SU-DHL-6 (cell line): Measurements from ENCODE around the gene GGT5.

Source experiments
- H2AFZ ChIP-seq: fragments of 200-600 bp; sonication (generic); 2 replicates; pipeline ENCODE4 v1.6.1; 2014; ENCODE audit warnings: low read depth, mild to moderate bottlenecking, moderate library complexity, mixed read lengths, antibody characterized with exemption, low read length; ENCODE audit not compliant: severe bottlenecking
- H3F3A ChIP-seq: fragments of 200-600 bp; shearing (Covaris generic); 2 replicates; pipeline ENCODE4 v1.6.0; 2016; ENCODE audit warnings: antibody characterized with exemption, mild to moderate bottlenecking; ENCODE audit not compliant: insufficient read depth
- H3K27ac ChIP-seq: fragments of 200-600 bp; sonication (generic); 2 replicates; pipeline ENCODE4 v1.5.1; 2016; ENCODE audit warnings: low read depth, mild to moderate bottlenecking, low read length, moderate library complexity, mixed read lengths
- H3K27me3 ChIP-seq: fragments of 200-600 bp; sonication (generic), shearing (Covaris generic); 2 replicates; pipeline ENCODE4 v1.6.0; 2014; ENCODE audit warnings: mild to moderate bottlenecking, low read length
- H3K36me3 ChIP-seq: fragments of 200-600 bp; sonication (generic); 2 replicates; pipeline ENCODE4 v1.6.1; 2014; ENCODE audit warnings: mild to moderate bottlenecking, low read length, mixed read lengths
- H3K4me2 ChIP-seq: fragments of 300-600, 200-600 bp; shearing (Covaris generic), sonication (generic); 2 replicates; pipeline ENCODE4 v1.6.0; 2014; ENCODE audit warnings: low read length, low read depth, mild to moderate bottlenecking; ENCODE audit not compliant: poor library complexity, severe bottlenecking
- H3K4me3 ChIP-seq: fragments of 200-600 bp; sonication (generic); 2 replicates; pipeline ENCODE4 v1.5.1; 2014; ENCODE audit warnings: antibody characterized with exemption, low read length, mild to moderate bottlenecking, mixed read lengths; ENCODE audit not compliant: insufficient read depth, poor library complexity, severe bottlenecking
- H3K79me2 ChIP-seq: fragments of 200-600 bp; sonication (generic); 2 replicates; pipeline ENCODE4 v1.6.1; 2014; ENCODE audit warnings: mild to moderate bottlenecking, low read length, moderate library complexity; ENCODE audit not compliant: insufficient read depth
- H3K9ac ChIP-seq: fragments of 200-600 bp; sonication (generic); 2 replicates; pipeline ENCODE4 v1.7.0; 2014; ENCODE audit warnings: mild to moderate bottlenecking, low read length
- H3K9me2 ChIP-seq: fragments of 200-600 bp; sonication (generic); replicated peaks from 2 replicates; pipeline ENCODE4 v1.6.1; 2014; ENCODE audit warnings: low read length; ENCODE audit not compliant: insufficient read depth
- H3K9me3 ChIP-seq: fragments of 200-600 bp; sonication (generic); 2 replicates; pipeline ENCODE4 v1.6.1; 2014; ENCODE audit warnings: low read length, mixed read lengths; ENCODE audit not compliant: insufficient read depth
- H4K20me1 ChIP-seq: fragments of 200-600 bp; sonication (generic); 2 replicates; pipeline ENCODE4 v1.6.1; 2014; ENCODE audit warnings: low read depth, mild to moderate bottlenecking, antibody characterized with exemption, low read length, moderate library complexity, mixed read lengths
- EZH2phosphoT487 ChIP-seq: fragments of 200-600 bp; sonication (generic), shearing (Covaris generic); conservative IDR thresholded peaks from 2 replicates; pipeline ENCODE4 v1.6.1; 2018; ENCODE audit warnings: mild to moderate bottlenecking, antibody characterized with exemption, low read length, moderate library complexity, mixed read lengths
- TF ChIP-seq, protein P1 (sequence below): fragments of 200-600 bp; sonication (generic); IDR thresholded peaks from one replicate; pipeline ENCODE4 v1.5.1; 2017; ENCODE audit warnings: antibody characterized with exemption, mild to moderate bottlenecking, low read length, moderate library complexity; ENCODE audit not compliant: insufficient read depth, poor library complexity, severe bottlenecking

GGT5 gene

DNA sequence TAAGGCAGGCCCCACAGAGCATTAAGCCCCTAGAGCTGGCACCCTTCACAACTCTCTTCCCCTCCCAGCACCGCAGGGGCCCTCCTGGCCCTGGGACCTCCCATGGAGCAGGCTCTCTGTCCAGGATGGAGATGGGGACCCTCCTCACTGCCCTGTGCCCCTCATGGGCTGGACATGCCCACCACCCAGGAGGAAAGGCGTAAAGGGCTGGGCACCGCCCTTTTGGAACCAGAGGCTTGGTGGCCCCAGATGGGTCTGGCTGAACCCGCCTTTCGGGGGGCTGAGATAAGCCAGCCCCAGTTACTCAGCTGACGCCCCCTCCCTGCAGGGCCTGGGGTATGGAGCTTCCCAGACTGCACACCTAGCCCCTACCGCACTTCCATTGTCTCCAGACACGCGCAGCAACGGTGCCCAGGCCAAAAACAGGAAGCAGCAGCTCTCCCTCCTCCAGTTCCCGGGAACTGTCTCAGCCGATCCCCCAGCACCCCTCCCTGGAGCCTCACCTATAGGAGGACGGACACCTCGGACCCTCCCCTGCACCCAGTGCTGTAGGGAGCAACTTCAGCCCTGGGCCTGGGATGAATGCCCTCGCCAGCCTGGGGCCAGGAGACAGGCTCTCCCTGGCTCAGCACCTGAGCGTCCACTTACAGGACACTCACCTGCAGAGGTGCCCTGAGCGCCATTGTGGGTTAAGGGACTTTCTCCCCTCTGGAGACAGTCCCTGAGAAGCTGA lies 65.2 kb downstream of the GGT5 start:
- no peaks in the 10 kb centered on the region for H3K9me2 ChIP-seq
- no peaks in the 10 kb centered on the region for H3F3A ChIP-seq
- TF ChIP-seq EZH2phosphoT487 = no peak
- TF ChIP-seq, protein P1, sequence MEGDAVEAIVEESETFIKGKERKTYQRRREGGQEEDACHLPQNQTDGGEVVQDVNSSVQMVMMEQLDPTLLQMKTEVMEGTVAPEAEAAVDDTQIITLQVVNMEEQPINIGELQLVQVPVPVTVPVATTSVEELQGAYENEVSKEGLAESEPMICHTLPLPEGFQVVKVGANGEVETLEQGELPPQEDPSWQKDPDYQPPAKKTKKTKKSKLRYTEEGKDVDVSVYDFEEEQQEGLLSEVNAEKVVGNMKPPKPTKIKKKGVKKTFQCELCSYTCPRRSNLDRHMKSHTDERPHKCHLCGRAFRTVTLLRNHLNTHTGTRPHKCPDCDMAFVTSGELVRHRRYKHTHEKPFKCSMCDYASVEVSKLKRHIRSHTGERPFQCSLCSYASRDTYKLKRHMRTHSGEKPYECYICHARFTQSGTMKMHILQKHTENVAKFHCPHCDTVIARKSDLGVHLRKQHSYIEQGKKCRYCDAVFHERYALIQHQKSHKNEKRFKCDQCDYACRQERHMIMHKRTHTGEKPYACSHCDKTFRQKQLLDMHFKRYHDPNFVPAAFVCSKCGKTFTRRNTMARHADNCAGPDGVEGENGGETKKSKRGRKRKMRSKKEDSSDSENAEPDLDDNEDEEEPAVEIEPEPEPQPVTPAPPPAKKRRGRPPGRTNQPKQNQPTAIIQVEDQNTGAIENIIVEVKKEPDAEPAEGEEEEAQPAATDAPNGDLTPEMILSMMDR = no peak
- H3K27ac ChIP-seq = no peak overlapping the region
- H2AFZ ChIP-seq = no peak overlapping the region
- no peaks in the 10 kb centered on the region for H3K79me2 ChIP-seq
- no peaks in the 10 kb centered on the region for H3K36me3 ChIP-seq
- H3K27me3 ChIP-seq = no peaks in the 10 kb centered on the region
- H3K9me3 ChIP-seq = no peaks in the 10 kb centered on the region
- H3K4me3 ChIP-seq = no peak overlapping the region
- no peak overlapping the region for H3K4me2 ChIP-seq
- H3K9ac ChIP-seq = no peak overlapping the region
- no peaks in the 10 kb centered on the region for H4K20me1 ChIP-seq

DNA sequence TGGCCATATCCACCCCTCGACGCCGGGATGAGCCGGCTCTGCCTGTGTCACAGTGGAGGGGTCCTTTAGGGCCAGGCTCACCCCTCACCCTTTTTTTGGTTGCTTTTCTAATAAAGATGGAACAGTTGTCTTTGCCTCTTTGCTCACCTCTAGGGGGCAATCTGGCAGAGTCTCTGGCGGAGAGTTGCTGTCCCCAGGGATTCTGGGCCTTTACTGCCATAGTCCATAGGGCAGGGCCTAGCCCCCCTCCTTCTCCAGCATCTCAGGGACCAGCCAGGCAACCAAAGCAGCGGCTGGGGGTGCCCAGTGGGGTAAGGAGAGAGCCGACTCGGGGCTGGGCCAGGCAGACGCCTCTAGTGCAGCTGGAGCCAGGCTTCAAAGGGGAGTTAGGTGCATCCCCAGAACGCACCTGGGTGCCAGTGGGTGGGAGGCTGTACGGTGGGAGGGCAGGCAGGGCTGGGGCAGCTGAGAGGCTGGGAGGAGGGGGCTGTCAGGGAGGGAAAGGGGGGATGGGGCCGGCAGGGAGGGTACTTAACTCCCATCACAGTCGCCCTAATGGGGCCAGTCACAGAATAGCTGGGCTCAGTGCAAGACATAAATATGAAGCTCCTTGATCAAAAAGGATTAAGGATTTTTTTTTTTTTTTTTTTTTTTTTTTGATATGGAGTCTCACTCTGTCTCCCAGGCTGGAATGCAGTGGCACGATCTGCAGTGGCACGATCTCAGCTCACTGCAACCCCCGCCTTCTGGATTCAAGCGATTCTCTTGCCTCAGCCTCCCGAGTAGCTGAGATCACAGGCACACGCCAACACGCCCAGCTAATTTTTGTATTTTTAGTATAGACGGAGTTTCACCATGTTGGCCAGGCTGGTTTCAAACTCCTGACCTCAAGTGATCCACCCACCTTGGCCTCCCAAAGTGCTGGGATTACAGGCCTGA lies 66.1 kb downstream of the GGT5 start:
- Histone ChIP-seq H3K27me3 (no peaks in the 10 kb centered on the region), H3K9me3 (no peaks in the 10 kb centered on the region), H2AFZ (no peak overlapping the region), H3K27ac (no peak overlapping the region), H3K4me2 (no peak overlapping the region), H4K20me1 (no peaks in the 10 kb centered on the region), H3K9me2 (no peaks in the 10 kb centered on the region), H3K9ac (no peak overlapping the region), H3F3A (no peaks in the 10 kb centered on the region), H3K36me3 (no peaks in the 10 kb centered on the region), H3K79me2 (no peaks in the 10 kb centered on the region), H3K4me3 (no peak overlapping the region)
- TF ChIP-seq, protein P1 = peak; percentile 56
- TF ChIP-seq EZH2phosphoT487 = no peak

DNA sequence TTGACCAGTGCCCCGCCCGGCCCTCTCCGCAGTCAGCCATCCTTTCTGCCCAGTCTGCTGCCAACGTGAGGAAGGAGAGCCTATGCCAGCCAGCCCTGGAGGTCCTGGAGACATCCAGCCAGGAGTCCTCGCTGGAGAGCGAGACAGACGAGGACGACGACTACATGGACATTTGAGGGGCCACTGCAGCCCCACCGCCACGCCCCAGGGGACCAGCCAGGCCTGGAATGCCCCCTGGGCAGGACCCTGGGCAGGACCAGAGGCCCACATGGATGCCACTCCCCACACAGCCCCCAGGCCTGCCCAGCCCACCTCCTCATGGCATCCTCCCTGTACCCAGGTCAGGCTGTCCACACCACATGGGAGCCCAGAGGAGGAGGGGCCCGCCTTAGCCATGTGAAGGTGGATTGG lies 66.9 kb downstream of the GGT5 start:
- Histone ChIP-seq H3K9ac (no peak overlapping the region), H4K20me1 (no peaks in the 10 kb centered on the region), H3K36me3 (no peaks in the 10 kb centered on the region)

More for the DNA sequence above, 66.9 kb downstream of the GGT5 start:
- Histone ChIP-seq H3F3A (no peaks in the 10 kb centered on the region), H2AFZ (no peak overlapping the region), H3K79me2 (no peaks in the 10 kb centered on the region), H3K9me2 (no peaks in the 10 kb centered on the region), H3K9me3 (no peaks in the 10 kb centered on the region), H3K27me3 (no peaks in the 10 kb centered on the region), H3K4me3 (no peak overlapping the region), H3K4me2 (no peak overlapping the region), H3K27ac (no peak overlapping the region)
- no peak for TF ChIP-seq EZH2phosphoT487
- TF ChIP-seq, protein P1 = no peak
